ENCODE data around the gene TMTC3. TPM values are rescaled to one million over a fixed set of nuclear protein-coding genes. Genes with fewer than 3 reads are reported as not detected.

TMTC3 gene
- total RNA-seq, 1 donor from 2014 or later, result 15.0 TPM

Other genes starting within 250 kb of the TMTC3 start
- gene C12orf50, start 112.9 kb upstream of the TMTC3 start, total RNA-seq, result not detected
- 36.9 TPM for gene CEP290, start 219 bp upstream of the TMTC3 start, total RNA-seq